ENCODE measurements around the gene USP13. TPM values are rescaled to one million over a fixed set of nuclear protein-coding genes. Genes with fewer than 3 reads are reported as not detected.

Gene USP13
- total RNA-seq, 4 donors from 2014 or later = 2.3 to 8.3 (median 5.8) TPM

GRCh38 chr3:179668429-179668828, 15.6 kb downstream of the USP13 start:
- TF ChIP-seq POLR2AphosphoS5 (IDR thresholded peaks at IDR 0.05) = no peak
- no peaks in the 10 kb centered on the region for H3K36me3 ChIP-seq
- no peak for DNase-seq (ENCODE audit: low spot score in 2 of 2)
- peaks cover 12% of the 10 kb centered on the region for H3K4me1 ChIP-seq
- H3K4me3 ChIP-seq = no peak overlapping the region
- no peaks in the 10 kb centered on the region for H3K27me3 ChIP-seq
- H3K9me3 ChIP-seq = no peaks in the 10 kb centered on the region
- 90% methylated on average over 1 of the region's 1 CpG for WGBS
- no peak overlapping the region for H3K27ac ChIP-seq

GRCh38 chr3:179670311-179670710, 17.5 kb downstream of the USP13 start:
- WGBS = 87% methylated on average over 8 of the region's 8 CpGs
- TF ChIP-seq POLR2AphosphoS5 (IDR thresholded peaks at IDR 0.05) (no peak), EP300 (IDR thresholded peaks at IDR 0.05) (no peak), POLR2A (IDR thresholded peaks at IDR 0.05) (no peak), CTCF (IDR thresholded peaks at IDR 0.05) (no peak)
- no peak for DNase-seq (ENCODE audit: low spot score in 2 of 2)
- H3K36me3 ChIP-seq = no peaks in the 10 kb centered on the region
- no peaks in the 10 kb centered on the region for H3K27me3 ChIP-seq
- H3K9me3 ChIP-seq = no peaks in the 10 kb centered on the region
- H3K4me3 ChIP-seq = no peak overlapping the region
- H3K4me1 ChIP-seq = peaks cover 12% of the 10 kb centered on the region
- H3K27ac ChIP-seq = no peak overlapping the region

- no peak overlapping the region for H3K27ac ChIP-seq
- H3K9me3 ChIP-seq = no peaks in the 10 kb centered on the region
- WGBS = 92% methylated on average over 1 of the region's 1 CpG
- no peaks in the 10 kb centered on the region for H3K36me3 ChIP-seq
- no peak overlapping the region for H3K4me3 ChIP-seq
- TF ChIP-seq POLR2AphosphoS5 (IDR thresholded peaks at IDR 0.05) (no peak), POLR2A (IDR thresholded peaks at IDR 0.05) (no peak)
- peaks cover 9% of the 10 kb centered on the region for H3K4me1 ChIP-seq
- H3K27me3 ChIP-seq = no peaks in the 10 kb centered on the region
- no peak for DNase-seq (ENCODE audit: low spot score in 2 of 2)
Observed at GRCh38 chr3:179671309-179671708, 18.5 kb downstream of the USP13 start.

- no peak for DNase-seq (ENCODE audit: low spot score in 2 of 2)
- Histone ChIP-seq H3K27ac (no peak overlapping the region), H3K4me3 (no peak overlapping the region), H3K4me1 (peaks cover 6% of the 10 kb centered on the region), H3K36me3 (no peaks in the 10 kb centered on the region), H3K27me3 (no peaks in the 10 kb centered on the region), H3K9me3 (no peaks in the 10 kb centered on the region)
- WGBS = 78% methylated on average over 15 of the region's 15 CpGs
- no peak for TF ChIP-seq POLR2AphosphoS5 (IDR thresholded peaks at IDR 0.05)
- TF ChIP-seq POLR2A (IDR thresholded peaks at IDR 0.05) = no peak
- no peak for TF ChIP-seq CTCF (IDR thresholded peaks at IDR 0.05)
- no peak for TF ChIP-seq EP300 (IDR thresholded peaks at IDR 0.05)
Observed at GRCh38 chr3:179671747-179672242, 19.0 kb downstream of the USP13 start.

GRCh38 chr3:179672918-179673317, 20.1 kb downstream of the USP13 start:
- no peak for DNase-seq (ENCODE audit: low spot score in 2 of 2)
- Histone ChIP-seq H3K9me3 (no peaks in the 10 kb centered on the region), H3K4me3 (no peak overlapping the region), H3K4me1 (peaks cover 6% of the 10 kb centered on the region), H3K27me3 (no peaks in the 10 kb centered on the region), H3K36me3 (no peaks in the 10 kb centered on the region), H3K27ac (no peak overlapping the region)
- TF ChIP-seq POLR2AphosphoS5 (IDR thresholded peaks at IDR 0.05) (no peak), POLR2A (IDR thresholded peaks at IDR 0.05) (no peak), EP300 (IDR thresholded peaks at IDR 0.05) (no peak), CTCF (IDR thresholded peaks at IDR 0.05) (no peak)
- WGBS = 49% methylated on average over 4 of the region's 4 CpGs

- Histone ChIP-seq H3K27ac (no peak overlapping the region), H3K4me1 (peaks cover 6% of the 10 kb centered on the region), H3K9me3 (no peaks in the 10 kb centered on the region), H3K27me3 (no peaks in the 10 kb centered on the region), H3K4me3 (no peak overlapping the region), H3K36me3 (no peaks in the 10 kb centered on the region)
- TF ChIP-seq POLR2A (IDR thresholded peaks at IDR 0.05) (no peak), CTCF (IDR thresholded peaks at IDR 0.05) (no peak), POLR2AphosphoS5 (IDR thresholded peaks at IDR 0.05) (no peak), EP300 (IDR thresholded peaks at IDR 0.05) (no peak)
- WGBS = 91% methylated on average over 8 of the region's 8 CpGs
- no peak for DNase-seq (ENCODE audit: low spot score in 2 of 2)
Observed at GRCh38 chr3:179673523-179673922, 20.7 kb downstream of the USP13 start.
